ENCODE measurements around the gene HLA-DMB.
"Not testable (repeated sequence)": the region's sequence is repeated elsewhere in the genome, so short reads cannot be mapped to it uniquely, and the experiment has no call there.

The HLA-DMB gene

DNA sequence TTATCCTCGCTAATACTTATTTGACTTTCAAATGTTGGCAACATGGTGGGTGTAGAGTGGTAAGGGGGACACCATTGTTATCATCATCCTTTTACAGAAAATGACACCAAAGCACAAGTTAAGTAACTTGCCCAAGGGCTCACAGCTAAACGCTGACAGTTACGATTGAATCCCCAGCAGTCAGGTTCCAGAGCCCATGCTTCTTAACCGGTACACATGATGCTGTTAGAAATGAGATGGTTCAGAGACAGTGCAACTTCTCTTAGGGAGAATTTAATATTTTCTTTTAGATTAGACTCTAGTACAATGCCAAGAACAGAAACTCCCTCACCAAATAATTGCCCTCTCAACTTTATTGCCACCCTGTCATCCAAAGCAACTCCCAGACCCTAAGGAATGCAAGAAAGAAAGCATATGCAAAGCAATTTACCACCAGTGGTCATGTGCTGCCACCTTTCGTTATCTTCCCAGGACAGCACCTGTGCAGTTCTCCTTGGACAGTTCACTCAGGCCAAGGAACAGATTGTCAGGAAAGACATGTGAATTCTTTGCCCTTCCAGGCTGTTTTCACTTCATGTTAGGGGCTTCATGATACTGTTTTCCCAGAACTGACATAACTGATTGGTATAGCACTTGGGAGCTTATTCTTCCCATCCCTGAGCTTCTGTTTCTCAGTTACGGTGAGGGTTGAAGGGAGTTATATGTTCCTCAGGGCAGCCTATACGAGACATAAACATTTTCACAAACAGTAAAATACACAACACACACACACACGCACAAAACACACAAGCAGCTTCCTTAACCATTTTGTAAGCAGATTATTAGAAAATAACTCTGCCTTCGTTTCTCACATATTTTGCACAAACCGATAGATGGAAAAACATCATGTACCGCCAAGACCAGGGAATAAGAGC, 7.0 kb upstream of the HLA-DMB start:
- ATAC-seq (no peak), DNase-seq (no peak)
- Mint-ChIP-seq H3K27me3 (no peaks in the 10 kb centered on the region), H3K36me3 (ENCODE audit: low read depth) (peaks cover 3% of the 10 kb centered on the region), H3K4me1 (peaks cover 78% of the 10 kb centered on the region), H3K27ac (no peak overlapping the region), H3K4me3 (no peak overlapping the region), H3K9me3 (no peaks in the 10 kb centered on the region)

DNA sequence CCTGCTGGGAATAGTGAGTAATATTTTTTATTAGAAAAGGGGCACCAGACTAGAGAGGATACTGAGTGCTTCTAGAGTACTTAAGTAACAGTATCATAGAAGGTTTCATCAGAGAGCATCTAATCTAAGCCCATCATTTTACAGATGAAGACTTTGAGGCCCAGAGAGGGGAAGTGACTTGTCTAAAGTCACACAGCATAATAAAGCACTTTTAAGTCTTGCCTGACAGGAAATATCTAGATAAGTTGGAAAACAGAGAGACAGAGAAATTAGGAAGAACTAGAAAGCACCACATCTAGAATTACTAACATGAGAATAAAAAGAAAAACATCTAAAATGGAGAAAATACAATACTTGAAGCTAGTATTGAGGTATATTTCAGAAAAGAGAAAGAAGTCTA, 6.1 kb upstream of the HLA-DMB start:
- ATAC-seq: no peak
- no peak overlapping the region for H3K4me3 Mint-ChIP-seq
- H3K27me3 Mint-ChIP-seq: no peaks in the 10 kb centered on the region
- no peak for DNase-seq
- no peaks in the 10 kb centered on the region for H3K9me3 Mint-ChIP-seq
- peaks cover 79% of the 10 kb centered on the region for H3K4me1 Mint-ChIP-seq
- H3K36me3 Mint-ChIP-seq (ENCODE audit: low read depth): peaks cover 3% of the 10 kb centered on the region
- H3K27ac Mint-ChIP-seq: peak overlapping the region; percentile 1

DNA sequence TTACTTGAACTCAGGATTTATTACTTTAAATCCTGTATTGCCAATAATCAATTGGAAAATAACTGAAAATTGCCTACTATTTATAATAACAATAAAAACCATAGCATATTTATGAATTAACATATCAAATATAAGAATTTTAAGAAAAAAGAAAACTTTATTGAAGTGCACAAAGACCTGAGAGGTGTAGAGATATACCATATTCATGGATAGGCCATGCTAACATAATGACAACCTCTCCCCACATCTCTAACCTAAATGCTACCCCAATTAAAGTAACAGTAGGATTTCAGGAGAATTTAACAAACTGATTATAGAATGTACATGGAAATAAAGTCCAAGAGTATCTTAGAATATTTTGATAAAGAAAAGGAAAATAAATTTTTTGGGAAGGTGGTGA, 5.1 kb upstream of the HLA-DMB start:
- Mint-ChIP-seq H3K27ac (peak overlapping the region; percentile 77), H3K4me1 (peaks cover 87% of the 10 kb centered on the region), H3K36me3 (ENCODE audit: low read depth) (peaks cover 3% of the 10 kb centered on the region), H3K9me3 (no peaks in the 10 kb centered on the region), H3K27me3 (no peaks in the 10 kb centered on the region), H3K4me3 (peak overlapping the region; percentile 40)
- ATAC-seq (no peak), DNase-seq (no peak)

DNA sequence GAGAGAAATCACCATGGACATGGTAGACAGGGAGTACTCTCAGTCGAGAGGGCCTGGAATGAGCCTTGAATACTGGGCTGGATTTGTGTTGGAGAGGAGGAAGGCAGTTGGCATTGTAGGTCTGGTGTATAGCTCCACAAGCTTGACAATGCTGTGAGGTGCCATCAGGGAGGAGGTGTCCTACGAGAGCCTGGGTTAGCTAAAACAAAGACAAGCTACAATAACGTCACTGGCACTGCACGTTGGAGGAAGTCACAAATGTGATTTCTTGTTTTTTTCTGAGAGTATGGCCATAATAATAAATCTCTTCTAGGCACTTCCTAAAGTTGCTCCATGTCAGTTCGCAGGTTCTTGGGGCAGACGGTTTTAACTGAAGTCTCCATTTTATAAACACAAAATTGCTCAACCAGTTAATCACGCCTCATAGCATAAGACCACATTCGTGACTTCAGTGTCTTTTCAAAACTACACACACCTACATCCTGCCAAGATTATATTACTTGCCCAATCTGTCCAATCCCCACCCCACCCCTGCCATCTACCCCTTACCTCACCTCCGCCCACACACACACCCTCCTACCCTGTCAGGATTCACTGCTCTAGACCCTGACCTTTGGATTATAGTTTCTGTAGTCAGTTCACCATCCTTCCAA, 4.4 kb upstream of the HLA-DMB start:
- Mint-ChIP-seq H3K4me3 (peak overlapping the region; percentile 40), H3K9me3 (no peaks in the 10 kb centered on the region), H3K27me3 (no peaks in the 10 kb centered on the region), H3K4me1 (peaks cover 88% of the 10 kb centered on the region), H3K27ac (peak overlapping the region; percentile 77), H3K36me3 (ENCODE audit: low read depth) (peaks cover 3% of the 10 kb centered on the region)
- DNase-seq (peak; percentile 73), ATAC-seq (peak; percentile 57)

DNA sequence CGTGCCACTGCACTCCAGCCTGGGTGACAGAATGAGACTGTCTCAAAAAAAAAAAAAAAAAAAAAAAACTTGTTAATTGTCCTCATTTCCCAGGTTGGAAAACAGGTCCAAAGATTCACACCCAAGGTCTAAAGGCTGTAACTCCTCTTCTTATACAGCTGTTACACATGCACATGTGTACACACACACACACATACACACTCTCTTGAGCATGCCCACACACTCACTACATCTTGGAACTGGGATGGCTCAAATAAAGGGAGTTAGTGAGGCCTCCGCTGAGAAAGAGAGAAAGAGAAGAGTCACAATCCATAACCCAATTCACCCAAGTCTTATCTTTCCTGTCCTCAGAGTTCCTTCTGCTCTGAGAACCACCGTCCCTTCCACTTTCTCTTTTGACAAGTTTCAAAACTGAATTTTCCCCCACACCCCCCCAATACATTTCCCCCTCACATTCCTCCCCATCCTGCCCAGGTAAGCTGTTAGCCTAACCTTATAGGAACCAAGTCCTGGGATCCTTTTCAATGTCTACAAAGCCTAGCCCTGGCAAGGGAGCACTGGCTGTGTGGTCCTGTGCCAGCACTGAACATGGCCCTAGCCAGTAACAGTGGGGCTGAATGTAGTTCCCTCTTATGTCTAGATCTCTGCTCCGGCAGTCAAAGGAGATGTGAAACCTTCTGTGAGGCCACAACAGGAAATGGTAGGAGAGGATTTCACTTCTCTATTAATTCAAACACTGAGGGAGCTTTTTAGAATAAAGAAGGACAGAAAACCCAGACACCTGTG, 3.2 kb upstream of the HLA-DMB start:
- Mint-ChIP-seq H3K9me3 (no peaks in the 10 kb centered on the region), H3K27ac (peak overlapping the region; percentile 77), H3K4me3 (peak overlapping the region; percentile 77), H3K36me3 (ENCODE audit: low read depth) (no peaks in the 10 kb centered on the region), H3K27me3 (no peaks in the 10 kb centered on the region), H3K4me1 (peaks cover 84% of the 10 kb centered on the region)
- DNase-seq (peak; percentile 48), ATAC-seq (peak; percentile 59)

DNA sequence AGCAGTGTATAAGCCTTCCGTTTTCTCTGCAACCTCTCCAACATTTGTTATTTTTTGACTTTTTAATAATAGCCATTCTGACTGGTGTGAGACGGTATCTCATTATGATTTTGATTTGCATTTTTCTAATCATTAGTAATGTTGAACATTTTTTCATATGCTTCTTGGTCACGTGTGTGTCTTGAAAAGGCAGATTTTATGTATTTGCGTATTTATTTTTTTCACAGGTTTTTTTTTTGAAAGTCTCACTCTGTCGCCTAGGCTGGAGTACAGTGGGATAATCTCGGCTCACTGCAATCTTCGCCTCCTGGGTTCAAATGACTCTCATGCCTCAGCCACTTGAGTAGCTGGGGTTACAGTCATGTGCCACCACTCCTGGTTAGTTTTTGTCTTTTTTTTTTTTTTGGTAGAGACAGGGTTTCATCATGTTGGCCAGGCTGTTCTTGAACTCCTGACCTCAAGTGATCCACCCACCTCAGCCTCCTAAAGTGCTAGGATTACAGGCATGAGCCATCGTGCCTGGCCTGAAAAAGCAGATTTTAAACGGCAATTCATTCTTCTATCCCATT, 1.8 kb upstream of the HLA-DMB start:
- not testable (repeated sequence) for H3K4me3 Mint-ChIP-seq; H3K9me3 Mint-ChIP-seq; H3K27me3 Mint-ChIP-seq; ATAC-seq; DNase-seq; H3K36me3 Mint-ChIP-seq (ENCODE audit: low read depth)
- H3K27ac Mint-ChIP-seq: peak overlapping the region; percentile 64
- peaks cover 72% of the 10 kb centered on the region for H3K4me1 Mint-ChIP-seq

DNA sequence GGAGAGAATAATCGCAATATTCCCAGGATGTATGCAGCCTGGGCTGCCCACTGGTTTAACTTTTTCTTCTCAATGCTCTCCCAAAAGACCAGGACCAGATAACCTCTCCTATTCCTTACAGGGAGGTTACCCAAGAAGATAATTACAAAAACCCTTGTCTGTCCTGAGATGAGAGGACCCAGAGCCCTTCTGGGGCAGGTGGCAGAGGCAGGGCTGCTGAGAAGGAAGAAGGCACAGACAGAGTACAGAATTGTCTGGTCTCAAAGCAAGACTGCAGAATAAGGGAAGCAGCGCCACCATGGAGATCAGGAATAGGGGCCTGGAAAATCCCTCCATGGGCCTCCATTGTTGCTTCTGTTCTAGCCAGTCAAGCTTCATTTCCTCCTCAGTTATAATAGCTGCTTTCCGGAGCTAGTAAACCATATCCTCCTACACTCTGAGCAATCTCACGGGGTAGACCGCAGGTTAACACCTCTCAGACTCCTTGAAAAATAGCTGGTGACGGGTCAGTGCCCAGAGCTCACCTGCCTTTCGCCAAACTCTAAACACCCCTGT, 463 bp upstream of the HLA-DMB start:
- no peaks in the 10 kb centered on the region for H3K9me3 Mint-ChIP-seq
- ATAC-seq: peak; percentile 76
- peaks cover 61% of the 10 kb centered on the region for H3K4me1 Mint-ChIP-seq

DNA sequence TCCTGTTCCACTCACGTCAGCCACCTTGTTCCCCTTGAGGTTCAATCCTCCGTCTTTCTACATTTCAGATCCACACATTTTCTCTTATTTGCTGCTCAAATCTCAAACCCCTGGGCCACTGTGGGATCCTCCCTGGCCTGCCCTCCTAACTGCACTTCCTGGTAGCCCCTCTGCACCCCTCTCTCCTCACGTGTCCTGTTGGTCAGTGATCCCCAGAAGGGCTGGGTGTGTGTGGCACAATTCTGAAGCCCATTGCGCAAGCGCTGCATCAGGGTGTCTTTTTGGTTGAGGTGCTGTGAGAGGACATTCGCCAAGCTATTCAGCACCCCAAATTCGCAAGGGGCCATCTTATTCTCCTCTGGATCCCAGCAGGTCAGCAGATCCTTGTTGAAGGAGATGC, 2.3 kb downstream of the HLA-DMB start:
- Mint-ChIP-seq H3K4me1 (peaks cover 45% of the 10 kb centered on the region), H3K36me3 (ENCODE audit: low read depth) (peaks cover 3% of the 10 kb centered on the region), H3K9me3 (no peaks in the 10 kb centered on the region), H3K27ac (peak overlapping the region; percentile 27), H3K4me3 (peak overlapping the region; percentile 28), H3K27me3 (no peaks in the 10 kb centered on the region)
- ATAC-seq (no peak), DNase-seq (no peak)

More for the DNA sequence above, 463 bp upstream of the HLA-DMB start:
- H3K27me3 Mint-ChIP-seq: no peaks in the 10 kb centered on the region
- peaks cover 3% of the 10 kb centered on the region for H3K36me3 Mint-ChIP-seq (ENCODE audit: low read depth)
- peak overlapping the region; percentile 83 for H3K4me3 Mint-ChIP-seq
- peak overlapping the region; percentile 88 for H3K27ac Mint-ChIP-seq
- peak; percentile 55 for DNase-seq

DNA sequence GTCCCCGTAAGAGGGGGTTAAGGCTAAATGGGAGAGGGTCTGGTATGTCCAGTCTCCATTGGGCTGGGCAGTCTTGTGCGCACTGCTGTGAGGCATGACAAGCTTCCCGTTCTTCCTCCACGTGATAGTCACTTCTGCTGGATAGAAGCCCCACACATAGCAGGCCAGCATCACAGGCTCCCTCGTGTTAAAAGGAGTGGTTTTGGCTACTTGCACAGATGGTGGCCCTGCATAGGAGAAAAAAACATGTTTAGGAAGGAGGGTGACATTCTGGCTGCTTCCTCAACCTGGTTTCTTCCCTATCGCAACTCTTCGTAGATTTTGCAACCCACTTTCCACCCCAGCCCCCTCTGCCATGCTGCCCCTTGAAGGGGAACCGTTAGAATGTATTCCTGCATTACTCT, 3.6 kb downstream of the HLA-DMB start:
- H3K27ac Mint-ChIP-seq: no peak overlapping the region
- no peak for DNase-seq
- no peaks in the 10 kb centered on the region for H3K9me3 Mint-ChIP-seq
- H3K27me3 Mint-ChIP-seq: no peaks in the 10 kb centered on the region
- no peak for ATAC-seq
- peaks cover 3% of the 10 kb centered on the region for H3K36me3 Mint-ChIP-seq (ENCODE audit: low read depth)
- peaks cover 35% of the 10 kb centered on the region for H3K4me1 Mint-ChIP-seq
- H3K4me3 Mint-ChIP-seq: no peak overlapping the region

DNA sequence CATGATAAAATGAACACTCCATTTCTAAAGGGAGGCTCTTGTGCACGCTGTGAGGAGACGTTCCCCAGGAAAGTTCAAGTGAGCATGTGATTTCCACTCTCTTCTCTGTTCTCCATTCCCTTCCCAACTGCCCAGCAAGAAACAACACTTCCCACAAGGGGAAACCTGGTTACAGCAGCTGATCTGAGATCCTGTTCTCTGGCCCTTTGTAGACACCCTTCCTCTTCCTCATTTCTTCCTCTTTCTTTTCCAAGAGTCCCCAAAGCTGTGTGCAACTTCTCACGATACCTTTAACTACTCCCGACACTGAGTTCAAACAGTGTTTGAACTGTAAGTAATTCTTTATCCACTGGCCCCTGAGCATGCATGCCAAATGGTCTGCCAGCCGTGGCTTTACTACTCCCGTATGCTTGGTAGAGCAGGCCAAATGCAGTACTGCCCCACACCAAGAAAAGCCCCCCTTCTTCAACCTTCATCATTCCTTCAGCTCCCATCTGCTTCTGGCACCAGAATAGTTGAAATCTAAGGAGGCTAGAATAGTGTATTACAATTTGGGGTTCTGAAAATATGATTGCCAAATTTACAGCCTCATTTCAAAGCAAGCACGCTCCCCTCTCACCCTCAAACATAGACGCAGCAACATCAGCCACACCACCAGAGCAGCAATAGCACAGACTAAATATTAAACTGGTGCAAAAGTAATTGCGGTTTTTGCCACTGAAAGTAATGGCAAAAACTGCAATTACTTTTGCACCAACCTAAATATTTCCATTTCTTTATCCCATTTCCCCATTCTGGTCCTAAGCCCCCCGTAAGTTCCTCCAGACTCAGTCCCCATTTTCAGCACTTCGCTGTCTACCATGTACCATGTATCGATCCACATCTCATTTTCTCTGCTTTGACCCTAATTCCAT, 4.3 kb downstream of the HLA-DMB start:
- no peak for ATAC-seq
- no peak overlapping the region for H3K4me3 Mint-ChIP-seq
- H3K9me3 Mint-ChIP-seq: no peaks in the 10 kb centered on the region
- H3K27me3 Mint-ChIP-seq: no peaks in the 10 kb centered on the region
- H3K4me1 Mint-ChIP-seq: peaks cover 29% of the 10 kb centered on the region
- H3K36me3 Mint-ChIP-seq (ENCODE audit: low read depth): peaks cover 3% of the 10 kb centered on the region
- H3K27ac Mint-ChIP-seq: no peak overlapping the region
- DNase-seq: no peak

DNA sequence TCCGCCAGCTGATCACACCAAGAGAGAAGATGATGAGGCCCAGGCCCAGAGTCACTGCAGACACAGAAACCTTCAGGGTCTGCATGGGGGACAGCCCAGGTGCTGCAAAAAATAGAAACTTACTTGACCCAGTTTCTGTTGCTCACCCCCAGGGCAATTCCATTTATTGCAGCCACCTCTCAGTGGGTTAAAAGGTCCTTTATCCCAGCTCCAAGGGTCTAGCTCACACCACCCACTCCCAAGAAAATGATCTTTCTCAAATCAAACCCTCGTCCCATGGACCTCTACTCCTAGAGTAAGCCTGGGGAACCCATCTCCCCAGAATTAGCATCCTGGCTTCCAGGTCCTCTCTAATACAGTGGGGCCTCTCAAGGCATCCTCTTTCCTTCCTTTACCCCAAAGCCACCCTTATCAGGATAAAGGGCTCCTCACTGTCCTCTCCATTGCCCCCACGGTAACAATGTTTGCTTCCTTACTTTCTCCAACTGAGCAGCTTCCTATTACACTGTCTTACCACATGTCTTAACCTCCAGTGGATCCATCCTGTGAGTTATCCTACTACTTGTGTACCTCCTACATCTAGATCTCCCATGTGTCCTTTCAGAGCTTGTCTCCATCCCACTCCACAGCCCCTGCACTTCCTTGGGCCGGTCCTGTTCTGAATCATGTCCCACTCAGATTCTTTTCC, 5.1 kb downstream of the HLA-DMB start:
- DNase-seq (no peak), ATAC-seq (no peak)
- H3K4me3 Mint-ChIP-seq: no peak overlapping the region
- peaks cover 3% of the 10 kb centered on the region for H3K36me3 Mint-ChIP-seq (ENCODE audit: low read depth)
- H3K4me1 Mint-ChIP-seq: peaks cover 21% of the 10 kb centered on the region
- no peaks in the 10 kb centered on the region for H3K27me3 Mint-ChIP-seq
- no peak overlapping the region for H3K27ac Mint-ChIP-seq
- no peaks in the 10 kb centered on the region for H3K9me3 Mint-ChIP-seq

DNA sequence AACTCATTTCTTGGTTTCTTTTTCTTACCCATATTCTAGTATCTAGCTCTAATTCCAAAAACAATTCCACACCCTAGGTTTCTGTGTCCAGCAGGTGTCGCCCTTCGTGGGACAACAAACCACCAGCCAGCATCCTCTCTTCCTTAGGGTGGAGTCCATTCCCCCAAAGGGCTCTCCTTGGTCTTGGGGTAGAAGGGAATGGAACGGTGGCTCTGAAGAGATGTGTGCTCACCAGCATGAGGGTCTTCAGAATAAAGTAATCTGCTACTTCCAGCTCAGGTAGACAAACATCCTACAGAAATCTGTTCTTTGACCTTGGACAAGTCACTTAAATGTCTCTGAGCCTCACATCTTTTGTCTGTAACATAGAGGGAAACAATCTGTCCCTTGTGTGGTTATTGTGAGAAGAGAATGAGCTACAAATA, 7.2 kb downstream of the HLA-DMB start:
- no peak overlapping the region for H3K4me3 Mint-ChIP-seq
- H3K4me1 Mint-ChIP-seq: peaks cover 13% of the 10 kb centered on the region
- DNase-seq (peak; percentile 81), ATAC-seq (peak; percentile 57)
- no peaks in the 10 kb centered on the region for H3K9me3 Mint-ChIP-seq
- H3K27ac Mint-ChIP-seq: no peak overlapping the region
- no peaks in the 10 kb centered on the region for H3K27me3 Mint-ChIP-seq
- H3K36me3 Mint-ChIP-seq (ENCODE audit: low read depth): peaks cover 3% of the 10 kb centered on the region
